ENCODE measurements around the gene PRUNE2. TPM values are rescaled to one million over a fixed set of nuclear protein-coding genes. Genes with fewer than 3 reads are reported as not detected.
A peak's percentile ranks its signal among the peaks of the same experiment; 100 is the strongest.

Gene PRUNE2
- total RNA-seq, 1 donor from 2014 or later, result 63.8 TPM

GRCh38 chr9:76700916-76701315 is 205.0 kb downstream of the PRUNE2 start:
- no peaks in the 10 kb centered on the region for H3K27me3 Mint-ChIP-seq (ENCODE audit: unreplicated experiment)
- no peak for DNase-seq
- H3K9me3 Mint-ChIP-seq (ENCODE audit: unreplicated experiment), result no peaks in the 10 kb centered on the region
- no peaks in the 10 kb centered on the region for H3K36me3 Mint-ChIP-seq (ENCODE audit: unreplicated experiment)
- H3K4me3 Mint-ChIP-seq (ENCODE audit: unreplicated experiment), result no peak overlapping the region
- TF ChIP-seq CTCF (IDR thresholded peaks at IDR 0.05; ENCODE audit: partially characterized antibody, unreplicated experiment), result no peak
- peak overlapping the region; percentile 45 for H3K27ac Mint-ChIP-seq (ENCODE audit: unreplicated experiment)
- H3K4me1 Mint-ChIP-seq (ENCODE audit: low read depth, unreplicated experiment), result peaks cover 10% of the 10 kb centered on the region

- no peaks in the 10 kb centered on the region for H3K36me3 Mint-ChIP-seq (ENCODE audit: unreplicated experiment)
These were observed 205.9 kb downstream of the PRUNE2 start for GRCh38 chr9:76699971-76700370.

GRCh38 chr9:76697554-76697953 is 208.4 kb downstream of the PRUNE2 start:
- H3K27me3 Mint-ChIP-seq (ENCODE audit: unreplicated experiment), result no peaks in the 10 kb centered on the region
- H3K36me3 Mint-ChIP-seq (ENCODE audit: unreplicated experiment), result no peaks in the 10 kb centered on the region

More at GRCh38 chr9:76699971-76700370, 205.9 kb downstream of the PRUNE2 start:
- Mint-ChIP-seq H3K27me3 (ENCODE audit: unreplicated experiment) (no peaks in the 10 kb centered on the region), H3K27ac (ENCODE audit: unreplicated experiment) (no peak overlapping the region), H3K4me1 (ENCODE audit: low read depth, unreplicated experiment) (peaks cover 10% of the 10 kb centered on the region), H3K9me3 (ENCODE audit: unreplicated experiment) (no peaks in the 10 kb centered on the region), H3K4me3 (ENCODE audit: unreplicated experiment) (no peak overlapping the region)
- TF ChIP-seq CTCF (IDR thresholded peaks at IDR 0.05; ENCODE audit: partially characterized antibody, unreplicated experiment), result no peak
- no peak for DNase-seq

GRCh38 chr9:76697081-76697480 is 208.8 kb downstream of the PRUNE2 start:
- Mint-ChIP-seq H3K9me3 (ENCODE audit: unreplicated experiment) (no peaks in the 10 kb centered on the region), H3K27me3 (ENCODE audit: unreplicated experiment) (no peaks in the 10 kb centered on the region), H3K27ac (ENCODE audit: unreplicated experiment) (no peak overlapping the region), H3K4me3 (ENCODE audit: unreplicated experiment) (no peak overlapping the region), H3K36me3 (ENCODE audit: unreplicated experiment) (no peaks in the 10 kb centered on the region), H3K4me1 (ENCODE audit: low read depth, unreplicated experiment) (peaks cover 16% of the 10 kb centered on the region)
- no peak for TF ChIP-seq CTCF (IDR thresholded peaks at IDR 0.05; ENCODE audit: partially characterized antibody, unreplicated experiment)
- no peak for DNase-seq

More at GRCh38 chr9:76697554-76697953, 208.4 kb downstream of the PRUNE2 start:
- DNase-seq, result no peak
- no peak for TF ChIP-seq CTCF (IDR thresholded peaks at IDR 0.05; ENCODE audit: partially characterized antibody, unreplicated experiment)
- no peak overlapping the region for H3K27ac Mint-ChIP-seq (ENCODE audit: unreplicated experiment)
- H3K4me3 Mint-ChIP-seq (ENCODE audit: unreplicated experiment), result no peak overlapping the region
- no peaks in the 10 kb centered on the region for H3K9me3 Mint-ChIP-seq (ENCODE audit: unreplicated experiment)
- peaks cover 11% of the 10 kb centered on the region for H3K4me1 Mint-ChIP-seq (ENCODE audit: low read depth, unreplicated experiment)

- peaks cover 20% of the 10 kb centered on the region for H3K4me1 Mint-ChIP-seq (ENCODE audit: low read depth, unreplicated experiment)
- H3K27ac Mint-ChIP-seq (ENCODE audit: unreplicated experiment), result no peak overlapping the region
- TF ChIP-seq CTCF (IDR thresholded peaks at IDR 0.05; ENCODE audit: partially characterized antibody, unreplicated experiment), result no peak
- no peaks in the 10 kb centered on the region for H3K27me3 Mint-ChIP-seq (ENCODE audit: unreplicated experiment)
- no peak overlapping the region for H3K4me3 Mint-ChIP-seq (ENCODE audit: unreplicated experiment)
- no peaks in the 10 kb centered on the region for H3K36me3 Mint-ChIP-seq (ENCODE audit: unreplicated experiment)
- no peak for DNase-seq
- no peaks in the 10 kb centered on the region for H3K9me3 Mint-ChIP-seq (ENCODE audit: unreplicated experiment)
These were observed 212.0 kb downstream of the PRUNE2 start for GRCh38 chr9:76693912-76694311.
